Measurements from ENCODE around the gene PEAK1. TPM values are rescaled to one million over a fixed set of nuclear protein-coding genes. Genes with fewer than 3 reads are reported as not detected.

The PEAK1 gene
- total RNA-seq, 4 donors from 2014 or later: 31.0 to 49.3 (median 35.0) TPM

- Histone ChIP-seq H3K36me3 (no peaks in the 10 kb centered on the region), H3K9me3 (no peaks in the 10 kb centered on the region), H3K27me3 (no peaks in the 10 kb centered on the region), H3K27ac (no peak overlapping the region), H3K4me1 (no peaks in the 10 kb centered on the region), H3K4me3 (replicated peaks in 1 of 3) (no peak overlapping the region)
- no peak for DNase-seq
- TF ChIP-seq CTCF (IDR thresholded peaks at IDR 0.05): no peak
- TF ChIP-seq POLR2A (IDR thresholded peaks at IDR 0.05): no peak
- WGBS, 2 donors: 88 to 99% methylated on average over 2 of the region's 2 CpGs
- intact Hi-C loops (cut with DNase I): no loop called here
These were observed 194.8 kb downstream of the PEAK1 start for GRCh38 chr15:77225088-77225487.

- TF ChIP-seq POLR2A (IDR thresholded peaks at IDR 0.05): no peak
- TF ChIP-seq CTCF (IDR thresholded peaks at IDR 0.05): no peak
- Histone ChIP-seq H3K9me3 (no peaks in the 10 kb centered on the region), H3K4me1 (no peaks in the 10 kb centered on the region), H3K4me3 (replicated peaks in 1 of 3) (no peak overlapping the region), H3K27ac (no peak overlapping the region), H3K36me3 (no peaks in the 10 kb centered on the region), H3K27me3 (no peaks in the 10 kb centered on the region)
- intact Hi-C loops (cut with DNase I): no loop called here
- 75 to 82% methylated on average over 1 of the region's 1 CpG for WGBS, 2 donors
- DNase-seq: no peak
These were observed 195.6 kb downstream of the PEAK1 start for GRCh38 chr15:77224352-77224751.

- no peak for TF ChIP-seq POLR2A (IDR thresholded peaks at IDR 0.05)
- no peak for TF ChIP-seq CTCF (IDR thresholded peaks at IDR 0.05)
- DNase-seq: peak in 1 of 2 donors; percentile 8
- Histone ChIP-seq H3K4me3 (replicated peaks in 1 of 3) (no peak overlapping the region), H3K4me1 (no peaks in the 10 kb centered on the region), H3K36me3 (no peaks in the 10 kb centered on the region), H3K27me3 (no peaks in the 10 kb centered on the region), H3K9me3 (no peaks in the 10 kb centered on the region), H3K27ac (no peak overlapping the region)
- WGBS, 2 donors: 37 to 53% methylated on average over 3 of the region's 3 CpGs
- intact Hi-C loops (cut with DNase I): no loop called here
These were observed 198.2 kb downstream of the PEAK1 start for GRCh38 chr15:77221708-77222107.

GRCh38 chr15:77221174-77221573 lies 198.7 kb downstream of the PEAK1 start:
- H3K27ac ChIP-seq: no peak overlapping the region
- H3K36me3 ChIP-seq: no peaks in the 10 kb centered on the region
- 87% methylated on average over 3 of the region's 3 CpGs for WGBS, 2 donors
- DNase-seq: no peak
- intact Hi-C loops (cut with DNase I): no loop called here
- no peaks in the 10 kb centered on the region for H3K4me1 ChIP-seq
- H3K4me3 ChIP-seq (replicated peaks in 1 of 3): no peak overlapping the region
- TF ChIP-seq POLR2A (IDR thresholded peaks at IDR 0.05): no peak
- no peak for TF ChIP-seq CTCF (IDR thresholded peaks at IDR 0.05)
- no peaks in the 10 kb centered on the region for H3K9me3 ChIP-seq
- no peaks in the 10 kb centered on the region for H3K27me3 ChIP-seq

GRCh38 chr15:77219841-77220240 lies 200.1 kb downstream of the PEAK1 start:
- H3K9me3 ChIP-seq: no peaks in the 10 kb centered on the region
- H3K4me3 ChIP-seq (replicated peaks in 1 of 3): no peak overlapping the region
- H3K27me3 ChIP-seq: no peaks in the 10 kb centered on the region
- H3K27ac ChIP-seq: no peak overlapping the region
- DNase-seq: no peak
- 94 to 95% methylated on average over 1 of the region's 1 CpG for WGBS, 2 donors
- TF ChIP-seq CTCF (IDR thresholded peaks at IDR 0.05) (no peak), POLR2A (IDR thresholded peaks at IDR 0.05) (no peak)
- no peaks in the 10 kb centered on the region for H3K4me1 ChIP-seq
- intact Hi-C loops (cut with DNase I): no loop called here
- H3K36me3 ChIP-seq: no peaks in the 10 kb centered on the region
